ENCODE data around the gene ESYT1. TPM values are rescaled to one million over a fixed set of nuclear protein-coding genes. Genes with fewer than 3 reads are reported as not detected.

Gene ESYT1
- total RNA-seq, 3 donors from 2014 or later: 44.9 to 75.7 (median 52.0) TPM

- H3K4me1 ChIP-seq (ENCODE audit: low read depth): peaks cover 28% of the 10 kb centered on the region
- H3K4me3 ChIP-seq: no peak overlapping the region
- peak in 1 of 3 donors; percentile 79 for DNase-seq
- no peaks in the 10 kb centered on the region for H3K36me3 ChIP-seq (ENCODE audit: low read depth)
- no peaks in the 10 kb centered on the region for H3K9me3 ChIP-seq
- intact Hi-C loops (cut with DNase I, micrococcal nuclease): no loop called here
- TF ChIP-seq, protein P1, sequence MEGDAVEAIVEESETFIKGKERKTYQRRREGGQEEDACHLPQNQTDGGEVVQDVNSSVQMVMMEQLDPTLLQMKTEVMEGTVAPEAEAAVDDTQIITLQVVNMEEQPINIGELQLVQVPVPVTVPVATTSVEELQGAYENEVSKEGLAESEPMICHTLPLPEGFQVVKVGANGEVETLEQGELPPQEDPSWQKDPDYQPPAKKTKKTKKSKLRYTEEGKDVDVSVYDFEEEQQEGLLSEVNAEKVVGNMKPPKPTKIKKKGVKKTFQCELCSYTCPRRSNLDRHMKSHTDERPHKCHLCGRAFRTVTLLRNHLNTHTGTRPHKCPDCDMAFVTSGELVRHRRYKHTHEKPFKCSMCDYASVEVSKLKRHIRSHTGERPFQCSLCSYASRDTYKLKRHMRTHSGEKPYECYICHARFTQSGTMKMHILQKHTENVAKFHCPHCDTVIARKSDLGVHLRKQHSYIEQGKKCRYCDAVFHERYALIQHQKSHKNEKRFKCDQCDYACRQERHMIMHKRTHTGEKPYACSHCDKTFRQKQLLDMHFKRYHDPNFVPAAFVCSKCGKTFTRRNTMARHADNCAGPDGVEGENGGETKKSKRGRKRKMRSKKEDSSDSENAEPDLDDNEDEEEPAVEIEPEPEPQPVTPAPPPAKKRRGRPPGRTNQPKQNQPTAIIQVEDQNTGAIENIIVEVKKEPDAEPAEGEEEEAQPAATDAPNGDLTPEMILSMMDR (IDR thresholded peaks at IDR 0.05): no peak
- peak; percentile 19 for ATAC-seq
Observed at GRCh38 chr12:56086096-56086495, 42.0 kb upstream of the ESYT1 start.

DNA sequence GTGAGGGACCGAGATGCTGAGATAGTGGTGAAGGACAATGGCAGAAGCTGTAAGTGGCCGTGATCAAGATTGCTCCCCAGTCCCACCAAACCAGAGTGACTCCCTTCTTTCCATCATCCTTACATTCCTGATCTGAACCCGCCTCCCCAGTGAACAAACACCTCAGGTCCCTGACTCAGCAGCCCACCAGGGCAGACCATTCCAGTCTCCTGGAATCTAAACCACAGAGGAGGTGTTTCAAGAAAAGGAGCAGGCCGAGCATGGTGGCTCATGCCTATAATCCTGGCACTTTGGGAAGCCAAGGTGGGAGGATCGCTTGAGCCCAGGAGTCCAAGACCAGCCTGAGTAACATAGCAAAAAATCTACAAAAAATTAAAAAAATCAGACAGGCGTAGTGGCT lies 41.5 kb upstream of the ESYT1 start:
- H3K9me3 ChIP-seq: no peaks in the 10 kb centered on the region
- ATAC-seq: no peak
- TF ChIP-seq, protein P1 (IDR thresholded peaks at IDR 0.05): no peak
- no peaks in the 10 kb centered on the region for H3K36me3 ChIP-seq (ENCODE audit: low read depth)
- H3K4me3 ChIP-seq: no peak overlapping the region
- no peak for DNase-seq
- peaks cover 28% of the 10 kb centered on the region for H3K4me1 ChIP-seq (ENCODE audit: low read depth)
- intact Hi-C loops (cut with DNase I, micrococcal nuclease): no loop called here

GRCh38 chr12:56087220-56087619 lies 40.8 kb upstream of the ESYT1 start:
- ATAC-seq: peak; percentile 95
- Histone ChIP-seq H3K36me3 (ENCODE audit: low read depth) (no peaks in the 10 kb centered on the region), H3K4me1 (ENCODE audit: low read depth) (peaks cover 28% of the 10 kb centered on the region), H3K9me3 (no peaks in the 10 kb centered on the region), H3K4me3 (no peak overlapping the region)
- intact Hi-C loops (cut with DNase I, micrococcal nuclease): no loop called here
- DNase-seq: peak; percentile 90 to 95 (median 92)
- TF ChIP-seq, protein P1 (IDR thresholded peaks at IDR 0.05): no peak

DNA sequence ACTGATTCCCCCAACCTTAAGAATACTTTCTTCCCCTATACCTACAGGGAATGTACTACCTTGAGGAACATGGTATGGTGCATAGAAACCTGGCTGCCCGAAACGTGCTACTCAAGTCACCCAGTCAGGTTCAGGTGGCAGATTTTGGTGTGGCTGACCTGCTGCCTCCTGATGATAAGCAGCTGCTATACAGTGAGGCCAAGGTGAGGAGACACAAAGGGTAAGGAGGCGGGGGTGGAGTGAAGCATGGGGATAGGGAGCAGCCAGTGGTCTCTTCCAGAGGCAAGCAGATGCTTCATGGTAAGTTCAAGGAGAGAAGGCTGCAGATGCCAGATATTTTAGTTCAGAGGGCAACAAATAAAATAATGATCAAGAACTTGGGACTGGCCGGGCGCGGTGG lies 30.3 kb upstream of the ESYT1 start:
- no peaks in the 10 kb centered on the region for H3K9me3 ChIP-seq
- no peak for DNase-seq
- peaks cover 3% of the 10 kb centered on the region for H3K4me1 ChIP-seq (ENCODE audit: low read depth)
- intact Hi-C loops (cut with DNase I, micrococcal nuclease): no loop called here
- no peak overlapping the region for H3K4me3 ChIP-seq
- peaks cover 14% of the 10 kb centered on the region for H3K36me3 ChIP-seq (ENCODE audit: low read depth)
- TF ChIP-seq, protein P1 (IDR thresholded peaks at IDR 0.05): no peak
- no peak for ATAC-seq

DNA sequence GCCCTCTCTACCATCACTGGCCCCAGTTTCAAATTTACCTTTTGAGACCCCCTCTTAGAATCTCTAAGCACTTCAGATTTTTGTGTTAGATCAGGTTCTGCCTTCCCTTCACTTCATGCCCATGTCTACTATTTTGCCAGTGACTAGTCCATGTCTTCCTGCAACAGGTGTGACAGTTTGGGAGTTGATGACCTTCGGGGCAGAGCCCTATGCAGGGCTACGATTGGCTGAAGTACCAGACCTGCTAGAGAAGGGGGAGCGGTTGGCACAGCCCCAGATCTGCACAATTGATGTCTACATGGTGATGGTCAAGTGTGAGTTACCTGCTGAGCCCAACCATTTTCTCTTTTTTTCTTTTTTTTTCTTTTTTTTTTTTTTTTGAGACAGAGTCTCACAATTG lies 29.5 kb upstream of the ESYT1 start:
- TF ChIP-seq, protein P1 (IDR thresholded peaks at IDR 0.05): no peak
- Histone ChIP-seq H3K4me1 (ENCODE audit: low read depth) (peaks cover 8% of the 10 kb centered on the region), H3K9me3 (no peaks in the 10 kb centered on the region), H3K36me3 (ENCODE audit: low read depth) (peaks cover 9% of the 10 kb centered on the region), H3K4me3 (no peak overlapping the region)
- ATAC-seq (no peak), DNase-seq (no peak)
- intact Hi-C loops (cut with DNase I, micrococcal nuclease): no loop called here

GRCh38 chr12:56099787-56100186 lies 28.3 kb upstream of the ESYT1 start:
- ATAC-seq (no peak), DNase-seq (no peak)
- H3K4me1 ChIP-seq (ENCODE audit: low read depth): peaks cover 8% of the 10 kb centered on the region
- no peak overlapping the region for H3K4me3 ChIP-seq
- TF ChIP-seq, protein P1 (IDR thresholded peaks at IDR 0.05): no peak
- no peaks in the 10 kb centered on the region for H3K9me3 ChIP-seq
- intact Hi-C loops (cut with DNase I, micrococcal nuclease): no loop called here
- H3K36me3 ChIP-seq (ENCODE audit: low read depth): peaks cover 4% of the 10 kb centered on the region

Data from mucosa of descending colon (tissue), 3 donors.